GM21447 (cell line): Measurements from ENCODE around the gene SYT13.
"Not testable (repeated sequence)": the region's sequence is repeated elsewhere in the genome, so short reads cannot be mapped to it uniquely, and the experiment has no call there.

Experiments used
- ATAC-seq: cut with Tn5 transposase; IDR thresholded peaks from one replicate; pipeline ENCODE4 v1.9.1; 2021; ENCODE audit not compliant: unreplicated experiment

Gene SYT13

GRCh38 chr11:45313171-45313865 is 27.2 kb upstream of the SYT13 start:
- ATAC-seq: no peak

GRCh38 chr11:45305874-45306623 is 19.9 kb upstream of the SYT13 start:
- no peak for ATAC-seq

GRCh38 chr11:45304992-45305335 is 18.8 kb upstream of the SYT13 start:
- ATAC-seq: no peak

GRCh38 chr11:45304111-45304991 is 18.2 kb upstream of the SYT13 start:
- ATAC-seq: no peak

- no peak for ATAC-seq
Measured at GRCh38 chr11:45303316-45303715, 17.2 kb upstream of the SYT13 start.

- no peak for ATAC-seq
Measured at GRCh38 chr11:45301537-45302246, 15.6 kb upstream of the SYT13 start.

GRCh38 chr11:45300715-45301114 is 14.6 kb upstream of the SYT13 start:
- no peak for ATAC-seq

GRCh38 chr11:45298718-45299117 is 12.6 kb upstream of the SYT13 start:
- ATAC-seq: no peak

- no peak for ATAC-seq
Measured at GRCh38 chr11:45296075-45296474, 9.9 kb upstream of the SYT13 start.

- no peak for ATAC-seq
Measured at GRCh38 chr11:45294499-45294898, 8.4 kb upstream of the SYT13 start.

GRCh38 chr11:45293566-45294192 is 7.5 kb upstream of the SYT13 start:
- not testable (repeated sequence) for ATAC-seq

GRCh38 chr11:45290586-45290985 is 4.4 kb upstream of the SYT13 start:
- no peak for ATAC-seq

- ATAC-seq: no peak
Measured at GRCh38 chr11:45289369-45289768, 3.2 kb upstream of the SYT13 start.

GRCh38 chr11:45288339-45288738 is 2.2 kb upstream of the SYT13 start:
- no peak for ATAC-seq

- no peak for ATAC-seq
Measured at GRCh38 chr11:45287316-45287903, 1.3 kb upstream of the SYT13 start.

GRCh38 chr11:45285250-45285828 is 802 bp downstream of the SYT13 start:
- no peak for ATAC-seq

GRCh38 chr11:45282081-45282480 is 4.1 kb downstream of the SYT13 start:
- ATAC-seq: no peak

- no peak for ATAC-seq
Measured at GRCh38 chr11:45280449-45280848, 5.7 kb downstream of the SYT13 start.

GRCh38 chr11:45279645-45280044 is 6.5 kb downstream of the SYT13 start:
- no peak for ATAC-seq

GRCh38 chr11:45278714-45279113 is 7.4 kb downstream of the SYT13 start:
- ATAC-seq: no peak
